Activated CD4-positive, alpha-beta T cell treated with anti-CD3 and anti-CD28 coated beads, Interleukin-10, Interleukin-2, amounts not matched to agents 100 ng/mL and 50 ng/mL, durations not matched to agents 16 hours and 8 hours (primary cell): ENCODE data around the gene HSPB9.

Source experiments
- DNase-seq: peaks from one replicate; pipeline ENCODE4 v3.0.0-alpha.2; 2020

Gene HSPB9

GRCh38 chr17:42122371-42123303, at the start of gene HSPB9:
TSS of gene HSPB9 (plus strand) at chr17:42122804. CDS start at chr17:42122851, 47 bp downstream.
- DNase-seq = no peak

- no peak for DNase-seq
Measured at GRCh38 chr17:42075789-42076188, 46.8 kb upstream of the HSPB9 start.

GRCh38 chr17:42076797-42077559, 45.6 kb upstream of the HSPB9 start:
- no peak for DNase-seq

- no peak for DNase-seq
Measured at GRCh38 chr17:42077755-42078154, 44.8 kb upstream of the HSPB9 start.

GRCh38 chr17:42078396-42079043, 44.1 kb upstream of the HSPB9 start:
- DNase-seq = no peak

- no peak for DNase-seq
Measured at GRCh38 chr17:42079541-42079940, 43.1 kb upstream of the HSPB9 start.

GRCh38 chr17:42081516-42082129, 41.0 kb upstream of the HSPB9 start:
- no peak for DNase-seq

GRCh38 chr17:42087042-42087701, 35.4 kb upstream of the HSPB9 start:
- no peak for DNase-seq

- DNase-seq = no peak
Measured at GRCh38 chr17:42087736-42088705, 34.6 kb upstream of the HSPB9 start.

GRCh38 chr17:42088736-42089135, 33.9 kb upstream of the HSPB9 start:
- no peak for DNase-seq

GRCh38 chr17:42090964-42091790, 31.4 kb upstream of the HSPB9 start:
- no peak for DNase-seq

GRCh38 chr17:42092939-42093338, 29.7 kb upstream of the HSPB9 start:
- no peak for DNase-seq

- no peak for DNase-seq
Measured at GRCh38 chr17:42094375-42095069, 28.1 kb upstream of the HSPB9 start.

GRCh38 chr17:42096360-42097111, 26.1 kb upstream of the HSPB9 start:
- DNase-seq = no peak

- DNase-seq = no peak
Measured at GRCh38 chr17:42097691-42098631, 24.6 kb upstream of the HSPB9 start, which contains the start of gene ZNF385C. TSS of gene ZNF385C (minus strand) at chr17:42098473. CDS start at chr17:42063056, 35,417 bp downstream.

- no peak for DNase-seq
Measured at GRCh38 chr17:42098730-42099399, 23.7 kb upstream of the HSPB9 start.
